GM10248 (cell line): ENCODE results near the gene COMMD4.
"Not testable (repeated sequence)": the region's sequence is repeated elsewhere in the genome, so short reads cannot be mapped to it uniquely, and the experiment has no call there.

Experiments
- CTCF ChIA-PET: fragments of 300-600 bp; sonication (Branson Sonifier 250); formaldehyde crosslinking; extraction: SDS; loops from one replicate; lab custom pipeline; 2021; ENCODE audit warnings: antibody characterized with exemption; lab: Yijun Ruan, JAX
- POLR2A ChIA-PET: fragments of 350-650 bp; sonication (Branson Sonifier 250); formaldehyde crosslinking; extraction: SDS; loops from one replicate; lab custom pipeline; 2020; ENCODE audit warnings: antibody characterized with exemption; lab: Yijun Ruan, JAX
- DNase-seq: peaks from one replicate; pipeline ENCODE4 v3.0.0; 2012; ENCODE audit errors: extremely low spot score
- TF ChIP-seq, protein P1 (sequence below): IDR thresholded peaks from 2 replicates; pipeline ENCODE4 v1.5.1; 2012; ENCODE audit warnings: mild to moderate bottlenecking, low read depth; ENCODE audit errors: extremely low read depth, missing control alignments, control extremely low read depth

COMMD4 gene

GRCh38 chr15:75347222-75348033 is 11.6 kb downstream of the COMMD4 start:
- TF ChIP-seq, protein P1, sequence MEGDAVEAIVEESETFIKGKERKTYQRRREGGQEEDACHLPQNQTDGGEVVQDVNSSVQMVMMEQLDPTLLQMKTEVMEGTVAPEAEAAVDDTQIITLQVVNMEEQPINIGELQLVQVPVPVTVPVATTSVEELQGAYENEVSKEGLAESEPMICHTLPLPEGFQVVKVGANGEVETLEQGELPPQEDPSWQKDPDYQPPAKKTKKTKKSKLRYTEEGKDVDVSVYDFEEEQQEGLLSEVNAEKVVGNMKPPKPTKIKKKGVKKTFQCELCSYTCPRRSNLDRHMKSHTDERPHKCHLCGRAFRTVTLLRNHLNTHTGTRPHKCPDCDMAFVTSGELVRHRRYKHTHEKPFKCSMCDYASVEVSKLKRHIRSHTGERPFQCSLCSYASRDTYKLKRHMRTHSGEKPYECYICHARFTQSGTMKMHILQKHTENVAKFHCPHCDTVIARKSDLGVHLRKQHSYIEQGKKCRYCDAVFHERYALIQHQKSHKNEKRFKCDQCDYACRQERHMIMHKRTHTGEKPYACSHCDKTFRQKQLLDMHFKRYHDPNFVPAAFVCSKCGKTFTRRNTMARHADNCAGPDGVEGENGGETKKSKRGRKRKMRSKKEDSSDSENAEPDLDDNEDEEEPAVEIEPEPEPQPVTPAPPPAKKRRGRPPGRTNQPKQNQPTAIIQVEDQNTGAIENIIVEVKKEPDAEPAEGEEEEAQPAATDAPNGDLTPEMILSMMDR, result no peak
- peak; percentile 77 for DNase-seq
- ChIA-PET POLR2A (interaction anchor here (0.6 kb wide), 1 partner anchor 103 kb away, joined by 3 read pairs; no protein-coding TSS in a partner anchor), CTCF (interaction anchor here (4.9 kb wide), 1 partner anchor 21 kb away, joined by 23 read pairs; the partner anchor contains the start of gene MAN2C1)

DNA sequence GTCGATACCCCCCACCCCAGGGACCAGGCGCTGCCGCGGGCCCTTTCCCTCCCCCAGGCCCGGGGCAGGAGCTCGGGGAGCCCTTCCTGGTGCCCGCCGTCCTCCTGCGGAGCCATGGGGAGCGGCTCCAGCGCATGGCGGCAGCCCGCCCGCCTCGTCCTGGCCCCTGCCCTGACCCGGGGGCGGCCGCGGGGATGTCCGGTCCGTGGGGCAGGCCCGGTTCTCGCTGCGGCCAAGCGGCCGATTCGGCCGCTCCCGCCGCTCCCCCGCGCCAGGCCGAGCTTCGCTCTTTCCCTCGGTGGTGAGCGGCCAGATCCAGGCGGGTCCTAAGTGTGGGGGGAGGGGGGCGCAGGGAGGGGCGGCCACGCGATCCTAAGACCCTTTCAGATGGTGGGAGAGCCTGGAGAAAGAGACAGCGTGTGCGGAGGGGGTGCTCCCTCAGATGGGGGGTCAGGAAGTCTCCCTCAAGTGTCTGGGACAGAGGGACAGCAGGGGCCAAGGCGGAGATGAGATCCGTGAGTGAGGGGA is 12.2 kb downstream of the COMMD4 start:
- ChIA-PET POLR2A (no interaction called here), CTCF (interaction anchor here (4.9 kb wide), 1 partner anchor 20 kb away, joined by 23 read pairs; the partner anchor contains the start of gene MAN2C1)
- TF ChIP-seq, protein P1, result no peak
- DNase-seq, result peak; percentile 40

DNA sequence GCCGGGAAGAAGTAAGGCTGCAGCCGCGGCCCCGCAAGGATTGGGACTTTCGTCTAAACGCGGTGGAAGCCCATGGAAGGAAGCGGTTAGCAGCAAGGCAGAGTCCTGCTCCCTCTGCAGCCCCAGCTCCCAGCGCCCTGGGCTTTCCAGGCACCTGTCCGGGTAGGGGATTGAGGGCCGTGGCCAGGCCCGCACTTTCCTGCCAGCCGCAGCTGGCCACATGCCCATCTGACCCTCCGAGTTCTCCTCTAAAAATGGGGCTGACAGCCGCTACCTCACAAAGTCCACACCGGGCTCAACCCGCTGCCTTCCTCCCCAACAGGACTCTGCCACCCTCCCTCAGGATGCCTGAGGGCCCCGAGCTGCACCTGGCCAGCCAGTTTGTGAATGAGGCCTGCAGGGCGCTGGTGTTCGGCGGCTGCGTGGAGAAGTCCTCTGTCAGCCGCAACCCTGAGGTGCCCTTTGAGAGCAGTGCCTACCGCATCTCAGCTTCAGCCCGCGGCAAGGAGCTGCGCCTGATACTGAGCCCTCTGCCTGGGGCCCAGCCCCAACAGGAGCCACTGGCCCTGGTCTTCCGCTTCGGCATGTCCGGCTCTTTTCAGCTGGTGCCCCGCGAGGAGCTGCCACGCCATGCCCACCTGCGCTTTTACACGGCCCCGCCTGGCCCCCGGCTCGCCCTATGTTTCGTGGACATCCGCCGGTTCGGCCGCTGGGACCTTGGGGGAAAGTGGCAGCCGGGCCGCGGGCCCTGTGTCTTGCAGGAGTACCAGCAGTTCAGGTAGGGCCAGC is 12.9 kb downstream of the COMMD4 start:
- POLR2A ChIA-PET, result interaction anchor here (1.1 to 1.2 kb wide), 2 partner anchors 19 to 390 kb away, joined by 3 read pairs; no protein-coding TSS in a partner anchor
- CTCF ChIA-PET, result interaction anchor here (4.9 kb wide), 1 partner anchor 19 kb away, joined by 23 read pairs; the partner anchor contains the start of gene MAN2C1
- DNase-seq, result no peak

DNA sequence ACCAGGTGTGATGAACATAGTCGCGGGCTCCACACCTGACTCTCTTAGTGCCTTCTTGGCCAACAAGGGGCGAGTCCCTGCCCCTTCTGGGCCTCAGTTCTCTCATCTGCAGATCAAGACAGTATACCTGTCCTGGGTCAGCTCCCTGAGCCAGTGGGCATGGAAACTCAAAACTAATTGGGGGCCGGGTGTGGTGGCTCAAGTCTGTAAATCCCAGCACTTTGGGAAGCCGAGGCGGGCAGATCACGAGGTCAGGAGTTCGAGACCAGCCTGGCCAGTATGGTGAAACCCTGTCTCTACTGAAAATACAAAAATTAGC is 13.4 kb downstream of the COMMD4 start:
- not testable (repeated sequence) for DNase-seq
- POLR2A ChIA-PET, result interaction anchor here (1.1 to 1.2 kb wide), 2 partner anchors 18 to 389 kb away, joined by 3 read pairs; no protein-coding TSS in a partner anchor
- CTCF ChIA-PET, result interaction anchor here (4.9 kb wide), 1 partner anchor 19 kb away, joined by 23 read pairs; the partner anchor contains the start of gene MAN2C1

More for the DNA sequence above, 12.9 kb downstream of the COMMD4 start:
- TF ChIP-seq, protein P1, result no peak

- TF ChIP-seq, protein P1, result no peak
- DNase-seq, result peak; percentile 61
- POLR2A ChIA-PET, result interaction anchor here (1.1 to 1.2 kb wide), 2 partner anchors 18 to 389 kb away, joined by 3 read pairs; no protein-coding TSS in a partner anchor
- CTCF ChIA-PET, result interaction anchor here (1.6 to 4.9 kb wide), 2 partner anchors 18 to 321 kb away, joined by 5 to 23 read pairs; partner anchors contain the start of gene MAN2C1
These were observed 14.2 kb downstream of the COMMD4 start for GRCh38 chr15:75349851-75350588.
